Neural cell (in vitro differentiated cells): ENCODE results near the gene PLEKHM3. TPM values are rescaled to one million over a fixed set of nuclear protein-coding genes. Genes with fewer than 3 reads are reported as not detected.

Source experiments
- H2AFZ ChIP-seq: fragments of 200-600, 300-800 bp; sonication (generic), shearing (Covaris generic); 2 replicates; pipeline ENCODE4 v1.6.0; 2014; ENCODE audit warnings: low read depth, mild to moderate bottlenecking, antibody characterized with exemption, low read length, moderate library complexity
- H3F3A ChIP-seq: fragments of 200-600 bp; shearing (Covaris generic); 2 replicates; pipeline ENCODE4 v1.6.1; 2016; ENCODE audit warnings: mild to moderate bottlenecking, moderate library complexity, mixed read lengths, antibody characterized with exemption, low read length; ENCODE audit not compliant: insufficient read depth, poor library complexity, severe bottlenecking
- H3K27ac ChIP-seq: fragments of 200-600, 300-800 bp; sonication (generic), shearing (Covaris generic); 2 replicates; pipeline ENCODE4 v1.5.1; 2014; ENCODE audit warnings: mild to moderate bottlenecking, low read length, moderate library complexity
- H3K27me3 ChIP-seq: fragments of 300-800, 200-600 bp; sonication (generic), shearing (Covaris generic); 2 replicates; pipeline ENCODE4 v1.6.0; 2014; ENCODE audit warnings: mild to moderate bottlenecking, low read depth, low read length, moderate library complexity; ENCODE audit not compliant: insufficient read depth
- H3K36me3 ChIP-seq: fragments of 300-800, 200-600 bp; sonication (generic), shearing (Covaris generic); 2 replicates; pipeline ENCODE4 v1.5.1; 2014; ENCODE audit warnings: mild to moderate bottlenecking, antibody characterized with exemption, low read length, moderate library complexity; ENCODE audit not compliant: insufficient read depth
- H3K4me2 ChIP-seq: fragments of 300-800, 200-600 bp; sonication (generic), shearing (Covaris generic); 2 replicates; pipeline ENCODE4 v1.6.0; 2014; ENCODE audit warnings: mild to moderate bottlenecking, low read length
- H3K4me3 ChIP-seq: fragments of 300-800, 200-600 bp; sonication (generic), shearing (Covaris generic); 2 replicates; pipeline ENCODE4 v1.5.1; 2014; ENCODE audit warnings: mild to moderate bottlenecking, low read length, moderate library complexity
- H3K79me2 ChIP-seq: fragments of 200-600 bp; shearing (Covaris generic); replicated peaks from 2 replicates; pipeline ENCODE4 v1.6.0; 2014; ENCODE audit warnings: mild to moderate bottlenecking, low read length, moderate library complexity; ENCODE audit not compliant: insufficient read depth
- H3K9ac ChIP-seq: fragments of 300-800, 200-600 bp; sonication (generic), shearing (Covaris generic); 2 replicates; pipeline ENCODE4 v1.6.1; 2016; ENCODE audit warnings: mild to moderate bottlenecking, low read length, mixed read lengths
- H3K9me2 ChIP-seq: fragments of 200-600 bp; shearing (Covaris generic); 2 replicates; pipeline ENCODE4 v1.6.1; 2016; ENCODE audit warnings: mild to moderate bottlenecking, low read length, mixed read lengths; ENCODE audit not compliant: insufficient read depth
- H3K9me3 ChIP-seq: fragments of 200-600, 300-800 bp; sonication (generic), shearing (Covaris generic); 2 replicates; pipeline ENCODE4 v1.6.1; 2016; ENCODE audit warnings: mild to moderate bottlenecking, mixed run types, low read length, moderate library complexity, mixed read lengths
- H4K20me1 ChIP-seq: fragments of 200-600 bp; shearing (Covaris generic); 2 replicates; pipeline ENCODE4 v1.6.1; 2016; ENCODE audit warnings: mild to moderate bottlenecking, mixed run types; ENCODE audit not compliant: insufficient read depth
- CTCF ChIP-seq: fragments of 450-650 bp; IDR thresholded peaks from 2 replicates; pipeline ENCODE4 v1.5.1; 2014; ENCODE audit warnings: antibody characterized with exemption, mild to moderate bottlenecking, moderate library complexity; ENCODE audit not compliant: poor library complexity, severe bottlenecking
- EP300 ChIP-seq: fragments of 450-650 bp; conservative IDR thresholded peaks from 2 replicates; pipeline ENCODE4 v1.6.1; 2014; ENCODE audit warnings: antibody characterized with exemption, mild to moderate bottlenecking, moderate library complexity; ENCODE audit not compliant: poor library complexity, severe bottlenecking
- EZH2 ChIP-seq: fragments of 200-600, 300-800 bp; shearing (Covaris generic), sonication (generic); IDR thresholded peaks from 2 replicates; pipeline ENCODE4 v1.6.1; 2014; ENCODE audit warnings: antibody characterized with exemption, low read length, borderline replicate concordance, mild to moderate bottlenecking; ENCODE audit not compliant: insufficient read depth, poor library complexity, severe bottlenecking
- MXI1 ChIP-seq: fragments of 450-650 bp; conservative IDR thresholded peaks from 2 replicates; pipeline ENCODE4 v1.6.1; 2014; ENCODE audit warnings: antibody characterized with exemption, mild to moderate bottlenecking; ENCODE audit not compliant: poor library complexity, severe bottlenecking
- POLR2AphosphoS5 ChIP-seq: IDR thresholded peaks from 2 replicates; pipeline ENCODE4 v1.6.1; 2012
- RAD21 ChIP-seq: fragments of 450-650 bp; conservative IDR thresholded peaks from 2 replicates; pipeline ENCODE4 v1.6.1; 2014; ENCODE audit warnings: antibody characterized with exemption, mild to moderate bottlenecking, moderate library complexity
- REST ChIP-seq: IDR thresholded peaks from 2 replicates; pipeline ENCODE4 v1.6.1; 2012; ENCODE audit warnings: borderline replicate concordance
- SMC3 ChIP-seq: fragments of 450-650 bp; conservative IDR thresholded peaks from 2 replicates; pipeline ENCODE4 v1.6.1; 2014; ENCODE audit warnings: antibody characterized with exemption, mild to moderate bottlenecking, moderate library complexity; ENCODE audit not compliant: poor library complexity
- TAF1 ChIP-seq: IDR thresholded peaks from 2 replicates; pipeline ENCODE4 v1.6.1; 2012; ENCODE audit warnings: low read depth
- polyA plus RNA-seq: library from polyadenylated mRNA; depleted of rRNA; stranded (reverse); fragments of >200 nt; gene quantifications from 2 replicates; pipeline ENCODE4 v1.2.3, GENCODE V29; 2014

Gene PLEKHM3
- polyA plus RNA-seq, 1 donor from 2014 or later = 13.4 TPM

GRCh38 chr2:207819021-207819797 lies 206.1 kb downstream of the PLEKHM3 start:
- Histone ChIP-seq H3K9me2 (no peaks in the 10 kb centered on the region), H3K36me3 (no peaks in the 10 kb centered on the region), H3F3A (no peaks in the 10 kb centered on the region), H3K27ac (no peak overlapping the region), H3K9ac (no peak overlapping the region), H3K27me3 (no peaks in the 10 kb centered on the region), H3K9me3 (no peaks in the 10 kb centered on the region), H4K20me1 (no peaks in the 10 kb centered on the region), H2AFZ (no peak overlapping the region), H3K4me2 (no peak overlapping the region), H3K79me2 (no peaks in the 10 kb centered on the region), H3K4me3 (no peak overlapping the region)
- no peak for TF ChIP-seq EP300
- no peak for TF ChIP-seq CTCF
- TF ChIP-seq MXI1 = no peak
- no peak for TF ChIP-seq REST
- TF ChIP-seq RAD21 = no peak
- no peak for TF ChIP-seq EZH2
- TF ChIP-seq TAF1 = no peak
- no peak for TF ChIP-seq POLR2AphosphoS5
- no peak for TF ChIP-seq SMC3

GRCh38 chr2:207816546-207816945 lies 208.8 kb downstream of the PLEKHM3 start:
- TF ChIP-seq CTCF (no peak), REST (no peak), EP300 (no peak), EZH2 (no peak), RAD21 (no peak), POLR2AphosphoS5 (no peak), MXI1 (no peak), SMC3 (no peak), TAF1 (no peak)
- Histone ChIP-seq H3F3A (no peaks in the 10 kb centered on the region), H3K4me3 (no peak overlapping the region), H3K36me3 (no peaks in the 10 kb centered on the region), H3K9me2 (no peaks in the 10 kb centered on the region), H3K4me2 (no peak overlapping the region), H3K27ac (no peak overlapping the region), H3K79me2 (no peaks in the 10 kb centered on the region), H4K20me1 (no peaks in the 10 kb centered on the region), H2AFZ (no peak overlapping the region), H3K9me3 (no peaks in the 10 kb centered on the region), H3K27me3 (no peaks in the 10 kb centered on the region), H3K9ac (no peak overlapping the region)
